ENCODE data around the gene MAB21L3. TPM values are rescaled to one million over a fixed set of nuclear protein-coding genes. Genes with fewer than 3 reads are reported as not detected.

Gene MAB21L3
- total and polyA plus RNA-seq, 2 donors (not counting 3 experiments of a cell fraction or from before 2014, with no cell fraction given): not detected

- peaks cover 4 to 10% of the 10 kb centered on the region in 2 experiments for H3K27me3 ChIP-seq (ENCODE audit: control insufficient read depth in 2 of 2, insufficient read depth in 2 of 2, low read length in 2 of 2)
- no peak overlapping the region for H3K27ac ChIP-seq (ENCODE audit: insufficient read depth, low read depth, low read length)
- FAIRE-seq (no peak), DNase-seq (ENCODE audit: low read depth, low spot score) (no peak)
- no TSS peak for BruUV-seq (replicated peaks)
- ChIA-PET POLR2A (no interaction called here), CTCF (interaction anchor here (3.2 kb wide), 1 partner anchor 367 kb away, joined by 13 read pairs; no protein-coding TSS in a partner anchor)
- no peak overlapping the region for H3K9ac ChIP-seq (replicated peaks; ENCODE audit: extremely low read depth, insufficient read depth, low read length)
- H3K9me3 ChIP-seq (replicated peaks; ENCODE audit: control insufficient read depth, insufficient read depth, low read length): no peaks in the 10 kb centered on the region
- H3K4me1 ChIP-seq (ENCODE audit: control insufficient read depth, extremely low read depth, insufficient read depth, low read length): no peaks in the 10 kb centered on the region
- H2AFZ ChIP-seq (ENCODE audit: low read depth, low read length): no peak overlapping the region
- H3K9me1 ChIP-seq (replicated peaks; ENCODE audit: control insufficient read depth, extremely low read depth, insufficient read depth, low read length): no peaks in the 10 kb centered on the region
- no peak overlapping the region for H3K4me2 ChIP-seq (ENCODE audit: insufficient read depth, low read length)
- intact Hi-C loops (cut with micrococcal nuclease) (no loop called here), dilution Hi-C loops (cut with MboI; ENCODE audit: extremely low pct_ligation_motif_present, low sequenced_read_pairs) (no loop called here)
- no peaks in the 10 kb centered on the region for H4K20me1 ChIP-seq (replicated peaks; ENCODE audit: control insufficient read depth, extremely low read depth, insufficient read depth, low read length)
- no peaks in the 10 kb centered on the region for H3K36me3 ChIP-seq (ENCODE audit: control insufficient read depth in 2 of 2, extremely low read depth in 1 of 2, insufficient read depth in 2 of 2, low read length in 2 of 2)
- H3K79me2 ChIP-seq (ENCODE audit: control insufficient read depth, insufficient read depth, low read length): no peaks in the 10 kb centered on the region
- TF ChIP-seq GATA2 (IDR thresholded peaks at IDR 0.05; ENCODE audit: insufficient read depth, insufficient read length, low read depth, low read length): no peak
- no peak for TF ChIP-seq JUN (IDR thresholded peaks at IDR 0.05; ENCODE audit: borderline replicate concordance, insufficient read depth, insufficient read length, low read depth)
- TF ChIP-seq CTCF (IDR thresholded peaks at IDR 0.05; ENCODE audit: extremely low read depth in 1 of 2, insufficient read depth in 1 of 2, low read depth in 1 of 2, low read length in 2 of 2): no peak
- no peak for TF ChIP-seq POLR2A (IDR thresholded peaks at IDR 0.05; ENCODE audit: low read depth, low read length)
- TF ChIP-seq MYC (IDR thresholded peaks at IDR 0.05; ENCODE audit: low read depth, low read length): no peak
- TF ChIP-seq MAX (IDR thresholded peaks at IDR 0.05; ENCODE audit: insufficient read depth, insufficient read length): no peak
- TF ChIP-seq EZH2 (IDR thresholded peaks at IDR 0.05; ENCODE audit: borderline replicate concordance, low read depth, low read length, severe bottlenecking): no peak
- TF ChIP-seq POLR2AphosphoS5 (IDR thresholded peaks at IDR 0.05; ENCODE audit: insufficient read depth, low read depth, low read length): no peak
- no peak for TF ChIP-seq FOS (IDR thresholded peaks at IDR 0.05; ENCODE audit: borderline replicate concordance, insufficient read depth, low read length)
- no peak overlapping the region for H3K4me3 ChIP-seq (replicated peaks in 1 of 3; ENCODE audit: insufficient read depth in 1 of 3, low read depth in 1 of 3, low read length in 3 of 3)
Observed at GRCh38 chr1:116131866-116132605, 20.8 kb downstream of the MAB21L3 start.

Measured in endothelial cell of umbilical vein (primary cell).